NCI-H2081 treated with DMSO at 0.1 percent for 48 hours (cell line): ENCODE measurements around the gene SLC30A1.
"Not testable (repeated sequence)": the region's sequence is repeated elsewhere in the genome, so short reads cannot be mapped to it uniquely, and the experiment has no call there.

ENCODE experiments used
- DNase-seq: peaks from one replicate; lab custom pipeline; 2025; lab: John Stamatoyannopoulos, UW

Gene SLC30A1

DNA sequence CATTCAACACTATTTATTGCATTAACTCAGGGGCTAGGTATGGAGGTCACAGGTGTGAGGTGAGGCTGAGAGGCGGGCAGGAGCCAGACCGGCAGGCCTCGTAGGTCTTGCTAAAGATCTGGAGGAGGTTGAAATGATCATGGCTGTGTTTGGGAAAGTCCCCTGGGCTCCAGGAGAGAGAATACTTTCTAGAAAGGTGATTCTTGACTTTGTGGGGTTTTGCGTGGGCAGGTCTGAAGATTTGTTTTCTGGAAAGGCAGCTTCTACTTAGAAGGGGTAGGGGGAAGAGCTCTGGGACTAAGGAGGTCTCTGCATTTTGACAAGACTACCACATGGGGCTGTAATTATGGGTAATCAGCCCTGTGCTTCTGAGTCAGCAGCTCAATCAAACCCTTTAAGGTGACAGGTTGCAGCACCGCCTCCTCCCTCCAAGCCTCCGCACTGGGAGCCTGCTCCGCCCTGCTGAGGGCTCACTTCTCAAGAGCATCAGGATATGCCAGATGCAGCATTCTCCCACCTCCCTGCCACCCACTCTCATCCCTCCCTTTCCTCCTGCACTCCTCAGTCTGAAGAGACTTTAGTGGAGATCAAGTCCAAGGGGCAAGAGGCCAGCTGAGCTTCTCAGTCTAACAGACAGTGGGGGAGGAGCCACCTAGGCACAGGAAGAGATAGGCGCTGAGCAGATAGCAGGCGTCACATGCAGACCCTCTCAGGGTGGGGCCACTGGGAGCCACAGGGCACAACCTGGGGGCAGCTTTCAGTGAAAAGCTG is 30.5 kb downstream of the SLC30A1 start:
- DNase-seq: no peak

DNA sequence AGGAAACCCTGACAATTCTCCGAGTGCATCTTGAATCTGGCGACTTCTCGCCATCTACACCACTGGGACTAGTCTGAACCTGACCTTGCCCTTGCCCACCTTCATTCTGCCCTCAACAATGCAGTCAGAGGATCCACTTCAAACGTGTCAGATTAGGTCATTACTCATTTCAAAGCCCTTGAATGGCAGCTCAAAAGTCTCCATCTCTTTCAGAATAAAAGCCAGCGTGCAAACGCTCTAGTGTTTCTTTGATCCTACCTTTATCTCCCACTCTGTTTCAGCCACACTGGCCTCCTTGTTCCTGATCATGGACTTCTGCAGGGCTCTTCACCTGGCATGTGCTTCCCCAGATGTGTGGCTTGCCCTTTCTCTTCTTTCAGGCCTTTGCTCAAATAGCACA is 31.3 kb downstream of the SLC30A1 start:
- DNase-seq: no peak

DNA sequence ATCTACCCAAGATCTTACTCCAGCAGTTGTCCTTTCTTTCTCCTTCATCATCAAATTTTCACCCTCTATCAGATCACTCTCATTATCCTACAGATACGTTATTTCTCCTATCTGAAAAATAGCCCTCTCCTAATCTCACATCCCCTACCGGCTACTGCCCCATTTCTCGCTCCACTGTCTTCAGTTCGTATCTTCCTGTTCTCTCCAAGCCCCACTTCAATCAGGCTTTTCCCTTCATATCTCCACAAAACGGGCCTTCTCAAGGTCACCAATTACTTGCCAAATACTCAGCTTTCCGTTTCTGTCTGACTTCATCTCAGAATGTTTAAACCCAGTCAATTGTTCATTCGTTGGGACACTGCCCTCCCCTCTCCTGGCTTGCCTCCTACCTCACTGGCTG is 32.4 kb downstream of the SLC30A1 start:
- no peak for DNase-seq

DNA sequence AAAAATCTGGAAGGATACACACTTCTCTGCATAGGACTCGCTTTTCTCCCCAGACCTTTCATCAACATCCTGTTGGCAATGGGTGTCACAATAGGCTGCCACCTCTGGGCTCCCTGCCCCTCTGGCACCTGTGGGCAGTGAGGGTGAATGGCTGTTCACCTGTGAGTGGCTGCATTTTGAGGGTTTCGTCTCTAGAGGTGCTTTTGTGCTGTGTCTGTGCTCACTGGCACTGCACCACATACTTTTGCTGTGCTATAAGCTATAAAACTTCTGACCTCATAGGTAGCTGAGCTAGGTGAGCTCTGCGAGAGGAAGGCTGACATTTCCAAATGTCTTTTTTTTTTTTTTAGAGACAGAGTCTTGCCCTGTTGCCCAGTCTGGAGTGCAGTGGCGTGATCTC is 35.9 kb downstream of the SLC30A1 start:
- no peak for DNase-seq

DNA sequence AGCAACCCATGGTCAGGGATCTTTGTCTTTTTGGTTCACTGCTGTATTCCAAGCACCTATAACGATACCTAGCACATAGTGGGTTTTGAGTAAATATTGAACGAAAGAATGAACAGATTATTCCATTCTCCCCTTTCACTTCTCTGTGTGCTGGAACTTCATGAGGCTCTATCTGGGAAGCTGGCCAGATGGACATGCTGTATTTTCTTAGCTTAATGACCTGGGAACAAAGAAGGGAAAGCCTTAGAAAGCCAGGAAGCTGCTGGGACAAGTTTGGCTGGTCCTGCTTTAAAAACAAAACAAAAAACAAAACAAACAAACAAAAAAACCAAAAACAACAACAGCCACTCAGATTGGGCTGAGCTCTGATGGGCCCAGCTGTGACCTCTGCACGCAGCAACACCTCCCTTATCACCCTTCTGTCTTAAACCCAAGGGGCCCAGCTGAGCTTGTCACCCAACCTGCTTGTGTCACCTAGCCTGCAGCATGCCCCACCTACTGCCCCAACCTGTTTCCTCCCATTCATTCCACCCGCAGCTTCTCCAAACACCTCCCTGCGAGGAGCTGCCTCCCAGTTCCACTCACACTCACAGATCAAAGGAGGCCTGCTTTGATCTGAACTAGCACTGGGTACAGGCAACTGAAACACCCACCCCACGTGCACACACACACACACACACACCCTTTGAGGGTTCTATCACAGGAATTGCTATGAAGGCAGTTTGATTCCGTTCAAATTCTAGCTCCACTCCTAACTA is 37.1 kb downstream of the SLC30A1 start:
- no peak for DNase-seq

DNA sequence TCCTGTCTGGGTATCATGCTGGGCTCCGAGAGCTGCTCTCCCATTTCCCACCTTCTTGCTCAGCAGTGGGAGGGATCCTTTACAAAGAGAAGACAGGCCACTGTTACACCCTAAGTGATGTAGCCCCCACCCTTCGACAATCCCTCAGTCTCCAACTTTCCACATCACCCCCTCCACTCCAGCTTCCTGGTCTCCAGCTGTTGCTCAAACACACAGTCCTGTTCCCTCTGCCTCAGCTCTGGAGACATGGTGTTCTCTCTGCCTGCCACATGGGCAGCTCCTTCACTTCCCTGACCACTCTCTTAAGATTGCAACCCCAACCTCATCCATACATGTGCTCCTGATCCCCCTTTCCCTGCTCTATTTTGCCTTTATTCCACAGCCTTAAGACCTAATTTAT is 37.7 kb downstream of the SLC30A1 start:
- DNase-seq: no peak

DNA sequence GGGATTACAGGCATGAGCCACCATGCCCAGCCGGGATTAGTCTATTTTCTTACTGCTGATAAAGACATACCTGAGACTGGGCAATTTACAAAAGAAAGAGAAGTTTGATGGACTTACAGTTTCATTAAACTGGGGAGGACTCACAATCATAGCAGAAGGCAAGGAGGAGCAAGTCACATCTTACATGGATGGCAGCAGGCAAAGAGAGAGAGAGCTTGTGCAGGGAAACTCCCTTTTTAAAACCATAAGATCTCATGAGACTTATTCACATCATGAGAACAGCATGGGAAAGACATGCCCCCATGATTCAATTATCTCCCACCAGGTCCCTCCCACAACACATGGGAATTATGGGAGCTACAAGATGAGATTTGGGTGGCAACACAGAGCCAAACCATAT is 38.1 kb downstream of the SLC30A1 start:
- not testable (repeated sequence) for DNase-seq

DNA sequence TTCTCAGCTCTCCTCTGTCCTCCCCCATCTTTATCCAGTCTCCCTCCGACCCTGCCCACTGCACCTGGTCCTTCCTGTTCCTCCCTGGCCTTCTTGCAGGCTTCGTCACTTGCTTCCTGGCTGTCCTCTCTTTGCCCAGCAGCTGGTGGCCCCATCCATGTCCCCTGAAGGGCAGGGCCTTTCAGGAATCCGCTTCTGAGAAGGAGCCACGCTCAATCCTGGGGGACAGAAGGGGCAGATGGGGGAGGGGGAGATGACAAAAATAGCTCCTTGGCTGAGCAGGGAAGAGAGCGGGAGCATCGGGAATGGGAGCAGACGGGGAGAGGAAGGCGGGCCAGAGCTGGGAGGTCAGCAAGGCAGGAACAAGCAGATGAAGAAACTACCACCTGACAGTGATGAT is 40.7 kb downstream of the SLC30A1 start:
- no peak for DNase-seq

DNA sequence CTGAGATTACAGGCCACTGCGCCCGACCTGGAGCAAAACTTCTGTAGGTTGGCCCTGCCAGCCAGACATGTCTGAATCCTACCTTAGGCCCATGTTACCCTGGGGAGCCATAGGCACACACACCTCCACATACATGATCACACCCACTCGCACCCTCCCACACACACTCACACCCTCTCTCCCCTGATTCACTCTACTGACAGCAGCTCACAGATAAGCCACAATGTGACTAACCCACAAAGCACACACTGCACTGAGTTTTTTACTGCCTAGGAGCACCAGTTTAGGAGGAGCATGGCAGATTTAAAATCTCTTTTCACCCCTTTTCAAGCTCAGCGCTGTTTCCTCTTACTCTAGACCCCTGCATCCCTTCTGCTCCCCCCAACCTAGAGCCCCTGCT is 41.7 kb downstream of the SLC30A1 start:
- no peak for DNase-seq

DNA sequence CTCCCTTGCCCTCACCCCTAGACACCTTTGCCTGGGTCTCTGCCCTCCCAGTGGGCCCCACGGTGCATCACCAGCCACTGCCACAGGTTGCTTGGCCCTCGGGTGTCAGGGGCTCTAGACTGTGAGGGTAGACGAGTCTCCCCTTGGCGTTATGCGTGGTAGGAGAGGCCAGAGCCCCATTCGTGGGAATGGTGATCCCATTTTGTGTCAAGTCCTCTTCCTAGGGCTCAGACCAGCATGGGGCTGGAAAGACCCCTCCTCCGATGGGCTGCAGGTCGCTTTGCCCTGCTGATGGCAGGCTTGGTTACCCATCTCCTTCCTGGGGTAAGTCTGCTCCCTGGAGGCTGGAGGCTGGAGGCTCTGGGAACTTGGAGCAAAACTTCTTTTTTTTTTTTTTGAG is 42.4 kb downstream of the SLC30A1 start:
- DNase-seq: no peak

DNA sequence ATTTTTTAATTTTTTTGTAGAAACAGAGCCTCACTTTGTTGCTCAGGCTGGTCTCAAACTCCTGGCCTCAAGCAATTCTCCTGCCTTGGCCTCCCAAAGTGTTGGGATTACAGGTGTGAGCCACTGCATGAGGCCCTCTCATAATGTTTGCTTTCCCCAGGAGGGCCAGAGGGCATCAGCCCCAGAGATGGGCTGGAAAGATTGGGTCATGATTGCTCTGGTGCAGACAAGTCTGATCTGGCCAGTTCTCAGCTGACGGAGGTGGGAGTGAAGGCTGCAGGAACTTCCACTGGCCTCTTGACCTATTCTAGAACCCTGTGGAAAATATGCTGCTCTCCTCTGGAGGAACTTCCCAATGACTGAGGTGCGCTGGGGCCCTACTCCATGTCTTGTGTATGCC is 43.6 kb downstream of the SLC30A1 start:
- DNase-seq: no peak

DNA sequence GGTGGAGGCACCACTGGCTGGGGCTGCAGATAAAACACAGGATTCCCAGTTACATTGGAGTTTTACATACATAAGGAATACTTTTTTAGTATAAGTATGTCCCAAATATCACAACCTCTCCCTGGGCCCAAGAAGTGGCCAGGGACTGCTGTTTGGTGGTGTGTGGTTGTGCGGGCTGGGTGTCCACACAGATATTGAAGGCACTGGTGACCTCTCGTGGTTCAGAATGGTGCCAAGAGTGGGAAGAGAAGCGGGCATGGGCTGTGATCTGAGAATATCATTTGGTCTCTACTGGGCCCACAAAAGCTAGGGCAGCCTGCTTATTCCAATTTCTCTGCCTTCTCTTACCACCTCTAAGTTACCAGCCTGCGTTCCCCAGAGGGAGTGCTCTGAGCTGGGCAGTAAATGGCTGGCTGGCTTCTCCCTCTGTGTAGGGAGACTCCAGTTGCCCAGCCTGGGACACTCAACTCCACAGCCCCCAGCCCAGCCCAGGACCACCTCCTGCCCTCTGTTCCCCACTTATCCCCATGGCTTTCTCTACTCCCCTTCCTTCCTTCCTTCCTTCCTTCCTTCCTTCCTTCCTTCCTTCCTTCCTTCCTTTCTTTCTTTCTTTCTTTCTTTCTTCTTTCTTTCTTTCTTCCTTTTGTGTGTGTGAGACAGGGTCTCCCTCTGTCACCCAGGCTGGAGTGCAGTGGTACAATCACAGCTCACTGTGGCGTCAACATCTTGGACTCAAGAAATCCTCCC is 44.2 kb downstream of the SLC30A1 start:
- DNase-seq: no peak

DNA sequence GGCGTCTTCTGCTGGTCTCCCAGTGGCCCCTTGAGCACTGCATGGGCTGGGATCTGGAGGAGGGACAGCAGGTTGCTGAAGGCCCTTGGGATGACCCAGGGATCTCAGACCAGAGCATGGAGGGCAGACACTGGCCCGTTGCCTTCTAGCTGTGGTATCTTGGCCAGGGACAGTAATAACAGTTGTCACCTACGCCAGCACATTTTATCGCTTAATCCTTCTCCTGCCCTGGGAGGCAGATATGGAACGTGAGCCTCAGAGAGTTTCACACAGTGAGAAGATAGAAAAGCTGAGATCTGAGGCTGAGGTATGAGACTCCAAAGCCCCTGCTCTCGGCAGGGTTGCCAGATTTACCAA is 46.9 kb downstream of the SLC30A1 start:
- no peak for DNase-seq

DNA sequence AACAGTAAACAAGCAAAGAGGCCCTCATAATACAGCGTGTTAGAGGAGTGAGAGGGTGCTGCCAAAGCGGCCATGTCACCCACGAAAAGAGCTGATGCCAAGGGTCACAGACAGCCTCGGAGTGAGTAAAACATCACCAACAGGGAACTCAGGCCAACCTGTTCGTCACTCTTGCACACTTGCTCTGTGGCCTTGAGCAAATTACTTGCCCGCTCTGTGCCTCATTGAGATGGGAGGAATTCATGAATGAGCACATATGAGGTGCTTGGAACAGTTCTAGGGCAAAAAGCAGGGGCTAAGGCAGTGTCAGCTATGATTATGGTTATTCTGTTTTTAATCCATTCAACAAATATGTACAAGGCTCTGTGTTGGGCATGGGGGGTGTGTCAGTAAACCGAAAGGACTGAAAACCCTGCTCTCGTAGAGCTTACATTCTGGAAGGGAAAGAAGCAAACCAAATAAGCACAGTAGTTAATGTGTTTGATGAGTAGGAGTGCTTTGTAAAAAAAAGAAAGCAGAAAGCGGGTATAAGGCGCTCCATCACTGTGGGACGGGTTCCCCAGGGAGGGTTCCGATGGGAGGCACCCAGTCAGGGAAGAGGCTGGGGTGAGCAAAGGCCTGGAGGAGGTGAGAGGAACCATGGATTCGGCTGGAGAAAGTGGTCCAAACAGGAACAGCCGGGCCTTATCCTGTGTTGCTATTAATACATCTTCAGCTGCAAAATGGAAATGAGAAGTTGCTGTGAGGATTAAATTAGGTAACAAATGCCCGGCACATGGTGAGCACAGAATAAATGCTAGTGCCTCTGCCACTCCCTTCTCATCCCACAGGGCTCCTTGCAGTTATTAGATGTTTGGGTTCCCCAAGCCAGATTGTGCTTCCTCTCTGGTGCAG is 47.5 kb downstream of the SLC30A1 start:
- no peak for DNase-seq

DNA sequence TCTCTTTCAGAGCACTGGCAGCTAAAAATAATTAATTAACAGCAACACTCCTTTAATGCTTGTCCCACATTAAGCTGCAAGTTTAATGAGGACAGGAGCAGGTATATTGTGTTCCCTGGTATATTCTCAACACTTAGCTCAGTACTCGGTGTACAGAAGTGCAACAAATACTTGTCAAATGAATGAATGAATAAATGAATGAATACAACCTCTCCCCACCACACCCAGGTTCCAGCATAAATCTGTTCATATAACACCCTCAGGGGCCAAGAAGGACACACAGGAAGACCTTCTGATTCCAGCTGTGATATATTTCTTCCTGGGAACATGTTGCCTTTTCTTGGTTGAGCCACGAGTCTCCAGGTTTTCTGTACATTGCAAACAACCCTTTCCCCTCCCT is 48.9 kb downstream of the SLC30A1 start:
- no peak for DNase-seq

DNA sequence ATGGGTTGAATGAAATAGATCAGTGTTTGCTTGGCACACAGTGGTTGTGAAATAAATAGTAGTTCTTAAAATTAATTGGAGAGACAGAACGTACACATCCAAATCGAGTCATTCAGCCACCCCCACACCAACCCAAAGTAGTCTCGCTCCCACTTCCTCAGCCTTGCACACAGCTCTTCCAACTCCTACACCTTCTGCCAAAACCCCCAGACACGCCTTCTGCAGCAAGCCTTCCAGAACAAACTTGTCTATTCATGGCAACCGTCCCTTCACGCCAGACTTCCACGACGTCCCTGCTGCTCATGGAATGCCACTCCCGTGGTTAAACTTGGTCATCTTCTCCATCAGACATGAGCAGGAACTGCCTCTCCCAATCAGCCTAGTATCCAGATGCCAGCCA is 49.5 kb downstream of the SLC30A1 start:
- DNase-seq: no peak

DNA sequence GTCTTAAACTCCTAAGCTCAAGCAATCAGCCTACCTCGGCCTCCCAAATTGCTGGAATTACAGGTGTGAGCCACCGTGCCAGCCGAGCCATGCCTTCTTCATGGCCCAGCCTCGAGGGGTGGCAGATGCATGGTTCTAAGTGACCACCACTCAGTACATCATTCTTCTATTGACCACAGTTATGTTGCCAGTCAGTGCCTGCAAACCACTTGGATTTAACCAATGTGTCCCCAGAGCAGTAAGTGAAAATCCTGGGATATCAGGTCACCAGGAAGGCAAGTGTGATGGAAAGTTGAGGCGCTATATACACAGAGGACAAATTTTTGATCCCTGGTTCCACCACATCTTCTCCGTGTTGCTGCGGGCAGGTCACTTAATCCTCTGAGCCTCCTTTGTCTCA is 50.0 kb downstream of the SLC30A1 start:
- DNase-seq: no peak

DNA sequence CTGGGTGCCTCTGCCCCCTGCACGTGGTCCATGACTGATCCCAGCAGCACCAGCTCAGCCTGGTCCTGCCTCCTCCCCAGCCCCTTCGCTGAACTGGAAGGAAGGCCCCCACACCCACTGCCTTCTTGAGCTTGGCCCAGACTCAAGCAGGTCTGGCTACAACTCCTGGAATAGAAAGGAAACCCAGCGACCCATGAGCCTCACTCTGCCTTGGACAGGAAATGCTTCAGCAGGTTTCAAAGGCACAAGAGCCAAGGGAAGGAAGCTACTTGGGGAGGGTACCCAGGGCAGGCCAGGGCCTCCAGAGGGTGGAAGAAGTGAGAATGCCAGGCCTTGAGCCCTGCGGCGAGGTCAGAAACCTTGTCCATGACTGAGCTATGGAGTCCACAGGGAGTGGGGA is 51.1 kb downstream of the SLC30A1 start:
- DNase-seq: no peak

DNA sequence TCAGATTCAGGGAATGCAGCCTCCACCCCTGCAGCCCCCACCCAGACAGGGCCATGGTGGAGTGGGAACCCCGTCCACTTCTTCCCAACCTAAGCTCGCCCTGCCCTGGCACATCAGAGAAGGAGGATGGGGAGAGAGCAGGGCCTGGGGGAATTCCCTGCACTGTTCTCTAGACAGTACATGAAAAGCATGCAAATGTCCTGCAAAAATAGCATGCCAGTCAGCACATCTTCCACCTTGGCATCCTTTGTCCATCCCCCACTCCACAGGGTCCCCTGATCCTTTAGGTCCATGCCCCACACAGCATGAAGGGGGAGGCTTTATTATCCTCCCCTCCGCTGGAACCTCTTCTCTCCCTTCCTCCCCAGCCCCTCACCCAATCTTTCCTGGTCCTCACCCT is 52.0 kb downstream of the SLC30A1 start:
- DNase-seq: no peak

DNA sequence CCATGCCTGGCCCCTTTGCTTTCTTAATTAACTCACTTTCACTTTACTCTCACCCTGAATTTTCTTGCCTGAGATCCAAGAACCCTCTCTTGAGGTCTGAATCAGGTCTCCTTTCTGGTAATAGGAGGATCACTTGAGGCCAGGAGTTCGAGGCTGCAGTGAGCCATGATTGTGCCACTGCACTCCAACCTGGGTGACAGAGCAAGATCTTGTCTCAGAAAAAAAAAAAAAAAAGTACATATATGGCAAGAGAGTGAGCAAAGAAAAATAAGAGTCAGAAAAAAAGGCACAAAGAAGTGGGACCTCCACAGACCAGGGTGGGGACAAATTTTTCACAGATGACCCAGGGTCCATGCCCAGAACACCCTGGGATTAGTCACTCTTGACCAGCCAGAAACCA is 52.9 kb downstream of the SLC30A1 start:
- no peak for DNase-seq

DNA sequence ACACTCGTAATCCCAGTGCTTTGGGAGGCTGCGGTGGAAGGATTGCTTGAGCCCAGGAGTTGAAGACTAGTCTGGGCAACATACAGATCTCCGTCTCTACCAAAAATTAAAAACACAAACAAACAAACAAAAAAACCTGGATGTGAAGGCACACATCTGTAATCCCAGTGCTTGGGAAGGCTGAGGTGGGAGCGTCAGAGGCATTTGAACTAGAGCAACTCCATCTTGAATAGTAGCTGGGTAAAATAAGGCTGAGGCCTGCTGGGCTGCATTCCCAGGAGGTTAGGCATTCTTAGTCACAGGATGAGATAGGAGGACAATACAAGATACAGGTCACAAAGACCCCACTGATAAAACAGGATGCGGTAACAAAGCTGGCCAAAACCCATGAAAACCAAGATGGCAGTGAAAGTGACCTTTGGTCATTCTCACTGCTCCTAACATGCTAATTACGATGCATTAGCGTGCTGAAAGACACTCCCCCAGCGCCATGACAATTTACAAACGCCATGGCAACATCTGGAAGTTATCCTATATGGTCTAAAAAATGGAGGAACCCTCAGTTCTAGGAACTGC is 53.8 kb downstream of the SLC30A1 start:
- DNase-seq: no peak

DNA sequence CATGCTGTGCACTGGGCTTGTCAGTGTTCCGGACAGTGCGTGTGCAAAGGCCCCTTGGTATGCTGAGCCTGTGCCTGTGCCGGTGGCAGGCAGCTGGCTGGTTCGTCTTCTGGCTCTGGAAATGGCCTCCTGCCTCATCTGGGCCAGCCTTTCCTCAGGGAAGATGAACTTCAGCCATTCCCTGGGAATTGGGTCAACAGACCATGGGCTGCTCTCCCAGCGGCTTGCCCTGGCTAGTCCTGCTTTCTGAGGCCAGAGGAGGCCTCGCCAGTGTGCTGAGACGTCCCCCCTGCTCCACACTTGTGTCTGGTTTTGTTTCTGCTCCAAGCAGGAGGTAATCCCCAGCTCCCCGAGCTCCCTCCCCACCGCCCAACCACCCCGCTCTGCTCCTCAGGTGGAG is 54.4 kb downstream of the SLC30A1 start:
- DNase-seq: no peak
